HUES48 (cell line): ENCODE measurements around the gene MACROD2.

Source experiments
- H3K27ac ChIP-seq: one replicate; pipeline ENCODE4 v1.7.0; 2013; ENCODE audit warnings: low read depth, low read length, inconsistent platforms
- H3K27me3 ChIP-seq: 2 replicates; pipeline ENCODE4 v1.6.1; 2013; ENCODE audit warnings: mild to moderate bottlenecking, low read length; ENCODE audit not compliant: control insufficient read depth, insufficient read depth
- H3K36me3 ChIP-seq: 2 replicates; pipeline ENCODE4 v1.6.1; 2013; ENCODE audit warnings: low read length; ENCODE audit not compliant: control insufficient read depth, insufficient read depth
- H3K4me1 ChIP-seq: 2 replicates; pipeline ENCODE4 v1.6.1; 2013; ENCODE audit warnings: mild to moderate bottlenecking, low read length; ENCODE audit not compliant: control insufficient read depth, insufficient read depth
- H3K4me3 ChIP-seq: 2 replicates; pipeline ENCODE4 v1.5.1; 2013; ENCODE audit warnings: mild to moderate bottlenecking, low read depth, low read length
- H3K9ac ChIP-seq: 2 replicates; pipeline ENCODE4 v1.6.1; 2013; ENCODE audit warnings: mild to moderate bottlenecking, low read depth, low read length, moderate library complexity
- H3K9me3 ChIP-seq: 2 replicates; pipeline ENCODE4 v1.6.1; 2013; ENCODE audit warnings: low read length; ENCODE audit not compliant: control insufficient read depth, insufficient read depth

Gene MACROD2

GRCh38 chr20:14544688-14545087 lies 549.4 kb downstream of the MACROD2 start:
- Histone ChIP-seq H3K27ac (no peak overlapping the region), H3K4me1 (no peaks in the 10 kb centered on the region), H3K36me3 (no peaks in the 10 kb centered on the region), H3K4me3 (no peak overlapping the region), H3K27me3 (no peaks in the 10 kb centered on the region), H3K9me3 (no peaks in the 10 kb centered on the region), H3K9ac (no peak overlapping the region)

GRCh38 chr20:14550655-14551054 lies 555.3 kb downstream of the MACROD2 start:
- no peaks in the 10 kb centered on the region for H3K36me3 ChIP-seq
- no peak overlapping the region for H3K27ac ChIP-seq
- H3K27me3 ChIP-seq, result no peaks in the 10 kb centered on the region
- no peak overlapping the region for H3K4me3 ChIP-seq
- no peak overlapping the region for H3K9ac ChIP-seq
- H3K4me1 ChIP-seq, result no peaks in the 10 kb centered on the region
- H3K9me3 ChIP-seq, result no peaks in the 10 kb centered on the region

DNA sequence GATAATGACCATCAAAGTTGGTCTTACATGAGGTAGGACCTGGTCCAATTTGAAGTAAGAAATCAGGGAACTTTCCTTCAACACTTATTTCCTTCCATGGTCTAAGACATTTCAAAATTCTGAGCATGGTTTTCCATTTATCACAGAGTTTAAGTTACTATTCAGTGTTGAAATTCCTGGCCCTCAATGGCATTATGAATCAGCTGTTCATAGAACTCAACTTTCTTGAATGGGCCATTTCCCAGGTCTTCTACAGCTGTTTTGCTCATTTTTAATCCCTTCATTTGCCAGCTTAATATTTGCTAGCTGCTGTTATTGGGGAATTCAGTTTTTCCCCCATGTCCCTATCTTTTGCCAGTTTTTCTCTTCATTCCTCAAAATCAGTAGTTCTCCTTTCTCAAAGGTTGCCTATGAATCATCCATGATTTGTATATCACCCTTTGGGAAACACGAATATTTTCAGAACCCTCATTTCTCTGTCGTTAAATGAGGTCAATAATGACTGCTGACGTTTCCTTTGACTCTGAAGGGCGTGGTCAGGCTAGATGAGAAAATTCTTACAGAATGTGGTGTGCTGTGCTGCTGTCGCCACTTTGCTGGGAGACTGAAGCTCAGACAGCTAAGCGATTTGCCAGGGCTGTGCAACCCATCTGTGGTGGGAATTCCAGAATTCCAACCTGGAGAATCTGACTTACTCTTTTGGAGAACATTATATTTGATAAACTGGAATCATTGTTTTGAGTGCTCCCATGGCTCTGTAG lies 558.6 kb downstream of the MACROD2 start:
- no peaks in the 10 kb centered on the region for H3K27me3 ChIP-seq
- H3K9ac ChIP-seq, result no peak overlapping the region
- H3K36me3 ChIP-seq, result no peaks in the 10 kb centered on the region
- H3K4me3 ChIP-seq, result no peak overlapping the region
- H3K9me3 ChIP-seq, result no peaks in the 10 kb centered on the region
- no peaks in the 10 kb centered on the region for H3K4me1 ChIP-seq
- H3K27ac ChIP-seq, result no peak overlapping the region

GRCh38 chr20:14555676-14556075 lies 560.4 kb downstream of the MACROD2 start:
- no peak overlapping the region for H3K9ac ChIP-seq
- H3K27me3 ChIP-seq, result no peaks in the 10 kb centered on the region
- no peak overlapping the region for H3K27ac ChIP-seq
- no peaks in the 10 kb centered on the region for H3K36me3 ChIP-seq
- H3K9me3 ChIP-seq, result no peaks in the 10 kb centered on the region
- no peak overlapping the region for H3K4me3 ChIP-seq
- H3K4me1 ChIP-seq, result no peaks in the 10 kb centered on the region

DNA sequence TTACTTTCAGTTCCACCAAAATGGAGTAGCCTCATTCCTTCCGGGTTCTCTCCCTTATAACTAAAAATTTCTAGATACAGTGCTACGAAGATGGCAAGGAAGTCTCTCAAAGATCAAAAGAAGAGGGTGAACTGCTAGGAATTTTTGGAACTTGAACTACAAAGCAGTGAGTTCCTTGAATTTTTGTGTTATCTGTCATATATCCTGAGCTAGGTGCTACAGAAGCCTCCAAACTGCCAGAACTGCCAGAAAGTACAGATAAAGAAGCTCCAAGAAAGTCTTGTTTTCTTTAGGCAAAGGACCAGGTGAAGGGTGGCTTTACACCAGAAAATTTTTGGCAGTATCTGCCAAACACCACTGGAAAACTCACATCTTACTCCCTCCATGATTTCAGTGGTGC lies 560.9 kb downstream of the MACROD2 start:
- H3K9ac ChIP-seq, result no peak overlapping the region
- H3K36me3 ChIP-seq, result no peaks in the 10 kb centered on the region
- H3K27ac ChIP-seq, result no peak overlapping the region
- no peaks in the 10 kb centered on the region for H3K9me3 ChIP-seq
- H3K4me3 ChIP-seq, result no peak overlapping the region
- no peaks in the 10 kb centered on the region for H3K27me3 ChIP-seq
- H3K4me1 ChIP-seq, result no peaks in the 10 kb centered on the region

- Histone ChIP-seq H3K27ac (no peak overlapping the region), H3K9me3 (0 out of 2 replicates have a peak, but pooled peaks cover under 1% of the 10 kb centered on the region), H3K4me3 (no peak overlapping the region), H3K9ac (no peak overlapping the region), H3K4me1 (peaks cover 7% of the 10 kb centered on the region), H3K36me3 (no peaks in the 10 kb centered on the region), H3K27me3 (no peaks in the 10 kb centered on the region)
Measured at GRCh38 chr20:14559612-14560011, 564.3 kb downstream of the MACROD2 start.

GRCh38 chr20:14561741-14562221 lies 566.5 kb downstream of the MACROD2 start:
- H3K36me3 ChIP-seq, result no peaks in the 10 kb centered on the region
- H3K27me3 ChIP-seq, result no peaks in the 10 kb centered on the region
- H3K9me3 ChIP-seq, result 0 out of 2 replicates have a peak, but pooled peaks cover 3% of the 10 kb centered on the region
- peaks cover 7% of the 10 kb centered on the region for H3K4me1 ChIP-seq
- H3K4me3 ChIP-seq, result no peak overlapping the region
- no peak overlapping the region for H3K27ac ChIP-seq
- H3K9ac ChIP-seq, result no peak overlapping the region

GRCh38 chr20:14562981-14563380 lies 567.7 kb downstream of the MACROD2 start:
- Histone ChIP-seq H3K4me1 (peaks cover 10% of the 10 kb centered on the region), H3K9ac (no peak overlapping the region)

DNA sequence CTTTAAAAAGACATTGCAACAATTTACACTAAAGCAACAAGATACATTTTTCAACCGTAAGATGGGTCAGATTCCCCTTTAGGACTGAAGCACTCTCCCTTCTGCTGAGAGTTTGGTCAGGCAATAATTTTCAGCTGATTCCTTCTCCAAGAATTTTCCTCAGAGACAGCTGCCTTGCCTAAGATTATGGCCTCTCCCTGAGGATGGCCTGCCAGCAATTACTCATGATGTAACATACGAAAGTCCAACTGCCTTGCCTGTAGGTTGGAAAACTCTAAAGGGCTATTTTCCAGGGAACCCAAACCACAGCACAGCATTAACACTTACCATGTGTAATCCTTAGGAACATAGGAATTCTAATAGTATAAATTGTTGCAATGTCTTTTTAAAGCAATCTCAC lies 571.2 kb downstream of the MACROD2 start:
- no peaks in the 10 kb centered on the region for H3K27me3 ChIP-seq
- H3K9ac ChIP-seq, result no peak overlapping the region
- H3K4me3 ChIP-seq, result no peak overlapping the region
- H3K9me3 ChIP-seq, result 0 out of 2 replicates have a peak, but pooled peaks cover 3% of the 10 kb centered on the region
- H3K36me3 ChIP-seq, result no peaks in the 10 kb centered on the region
- H3K4me1 ChIP-seq, result peaks cover 18% of the 10 kb centered on the region
- H3K27ac ChIP-seq, result no peak overlapping the region

More at GRCh38 chr20:14562981-14563380, 567.7 kb downstream of the MACROD2 start:
- H3K27ac ChIP-seq, result no peak overlapping the region
- no peaks in the 10 kb centered on the region for H3K36me3 ChIP-seq
- H3K27me3 ChIP-seq, result no peaks in the 10 kb centered on the region
- 0 out of 2 replicates have a peak, but pooled peaks cover 3% of the 10 kb centered on the region for H3K9me3 ChIP-seq
- H3K4me3 ChIP-seq, result no peak overlapping the region

- no peak overlapping the region for H3K9ac ChIP-seq
- H3K27me3 ChIP-seq, result no peaks in the 10 kb centered on the region
- H3K4me1 ChIP-seq, result peaks cover 10% of the 10 kb centered on the region; the same call in 1 of the 2 replicates
- no peaks in the 10 kb centered on the region for H3K36me3 ChIP-seq
- no peak overlapping the region for H3K4me3 ChIP-seq
- H3K9me3 ChIP-seq, result 0 out of 2 replicates have a peak, but pooled peaks cover 3% of the 10 kb centered on the region
- H3K27ac ChIP-seq, result no peak overlapping the region
Measured at GRCh38 chr20:14568225-14568624, 572.9 kb downstream of the MACROD2 start.

GRCh38 chr20:14568701-14569100 lies 573.4 kb downstream of the MACROD2 start:
- no peaks in the 10 kb centered on the region for H3K36me3 ChIP-seq
- H3K4me3 ChIP-seq, result no peak overlapping the region
- H3K9me3 ChIP-seq, result 0 out of 2 replicates have a peak, but pooled peaks cover 3% of the 10 kb centered on the region
- no peaks in the 10 kb centered on the region for H3K27me3 ChIP-seq
- peaks cover 10% of the 10 kb centered on the region; the same call in 1 of the 2 replicates for H3K4me1 ChIP-seq
- no peak overlapping the region for H3K27ac ChIP-seq
- no peak overlapping the region for H3K9ac ChIP-seq
